ENCODE data around the gene PKD1. TPM values are rescaled to one million over a fixed set of nuclear protein-coding genes. Genes with fewer than 3 reads are reported as not detected.
"Not testable (repeated sequence)": the region's sequence is repeated elsewhere in the genome, so short reads cannot be mapped to it uniquely, and the experiment has no call there.

Gene PKD1
- total RNA-seq (ENCODE audit: unreplicated experiment), result 70.0 TPM
- long read RNA-seq, partial matches to known transcripts, result 1 of 4 reads
- long read RNA-seq, other reads (novel, unspliced or antisense), result 3 of 4 reads

DNA sequence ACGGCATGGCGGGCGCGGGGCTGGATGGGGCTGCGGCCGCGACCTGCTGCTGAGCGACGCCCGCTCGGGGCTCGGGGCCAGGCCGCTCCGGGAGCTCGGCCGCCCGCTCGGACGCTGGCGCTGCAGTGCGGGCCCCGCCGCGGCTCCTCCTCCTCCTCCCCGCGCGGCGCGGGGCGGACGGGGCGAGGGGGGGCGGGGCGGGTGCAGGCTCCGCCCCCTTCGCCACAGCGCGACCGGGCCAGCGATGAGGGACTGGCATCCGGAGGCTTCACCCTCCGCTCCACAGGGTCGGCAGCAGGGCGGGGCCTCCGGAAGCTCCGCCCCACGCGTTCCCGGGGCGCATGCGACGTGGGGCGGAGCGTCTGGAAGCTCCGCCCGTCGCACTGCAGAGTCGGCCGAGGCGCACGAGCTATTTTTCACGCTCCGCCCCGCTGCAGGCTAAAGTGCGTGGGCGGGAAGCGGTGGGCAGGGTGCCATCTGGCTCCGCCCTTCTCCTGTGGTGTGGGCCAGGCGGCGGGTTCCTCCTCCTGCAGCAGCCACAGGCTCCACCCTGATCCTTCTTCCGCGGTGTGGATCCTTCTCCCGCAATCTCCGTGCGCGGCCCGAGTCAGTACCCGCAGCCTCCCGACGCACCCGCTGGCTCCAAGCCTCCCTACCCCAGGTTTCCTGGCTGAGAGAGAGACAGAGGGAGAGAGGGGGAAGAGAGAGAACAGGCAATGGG lies at the start of gene PKD1:
Gene PKD1, minus strand, starts transcription at position 129 of the 721 bp plus-strand sequence. CDS start 209 bp downstream, outside the sequence.
- not testable (repeated sequence) for H3K36me3 Mint-ChIP-seq (ENCODE audit: low read depth, unreplicated experiment); H3K9me3 Mint-ChIP-seq (ENCODE audit: unreplicated experiment); H3K27me3 Mint-ChIP-seq (ENCODE audit: unreplicated experiment); H3K4me1 Mint-ChIP-seq (ENCODE audit: unreplicated experiment)
- DNase-seq (ENCODE audit: low spot score), result peak; percentile 100
- H3K27ac Mint-ChIP-seq (ENCODE audit: unreplicated experiment), result peak within 1 kb of the TSS; percentile 71
- H3K4me3 Mint-ChIP-seq (ENCODE audit: unreplicated experiment), result peak within 1 kb of the TSS; percentile 95

DNA sequence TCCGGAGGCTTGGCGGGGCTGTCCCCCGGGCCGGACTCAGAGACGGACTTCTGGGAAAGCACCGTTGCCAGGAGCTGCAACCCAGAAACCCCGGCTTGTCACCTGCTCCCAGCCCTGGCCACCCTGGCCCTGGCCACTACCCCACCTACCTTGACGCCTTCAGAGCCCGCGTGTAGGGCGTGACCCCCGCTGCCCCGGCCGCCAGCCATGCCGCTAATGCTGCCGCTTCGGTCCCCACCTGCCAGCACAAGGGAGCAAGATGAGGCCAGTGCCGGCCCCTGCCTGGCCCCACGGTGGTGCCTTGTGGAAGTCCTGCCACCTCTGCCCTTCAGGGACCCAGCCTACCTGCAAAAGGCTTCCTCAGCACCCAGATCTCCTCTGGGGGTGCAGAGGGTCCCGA lies 49.3 kb upstream of the PKD1 start:
- DNase-seq (ENCODE audit: low spot score), result no peak
- Mint-ChIP-seq H3K9me3 (ENCODE audit: unreplicated experiment) (no peaks in the 10 kb centered on the region), H3K27me3 (ENCODE audit: unreplicated experiment) (peaks cover 17% of the 10 kb centered on the region), H3K4me3 (ENCODE audit: unreplicated experiment) (no peak overlapping the region), H3K4me1 (ENCODE audit: unreplicated experiment) (no peaks in the 10 kb centered on the region), H3K36me3 (ENCODE audit: low read depth, unreplicated experiment) (peaks cover 5% of the 10 kb centered on the region), H3K27ac (ENCODE audit: unreplicated experiment) (no peak overlapping the region)
- TF ChIP-seq, protein P1, sequence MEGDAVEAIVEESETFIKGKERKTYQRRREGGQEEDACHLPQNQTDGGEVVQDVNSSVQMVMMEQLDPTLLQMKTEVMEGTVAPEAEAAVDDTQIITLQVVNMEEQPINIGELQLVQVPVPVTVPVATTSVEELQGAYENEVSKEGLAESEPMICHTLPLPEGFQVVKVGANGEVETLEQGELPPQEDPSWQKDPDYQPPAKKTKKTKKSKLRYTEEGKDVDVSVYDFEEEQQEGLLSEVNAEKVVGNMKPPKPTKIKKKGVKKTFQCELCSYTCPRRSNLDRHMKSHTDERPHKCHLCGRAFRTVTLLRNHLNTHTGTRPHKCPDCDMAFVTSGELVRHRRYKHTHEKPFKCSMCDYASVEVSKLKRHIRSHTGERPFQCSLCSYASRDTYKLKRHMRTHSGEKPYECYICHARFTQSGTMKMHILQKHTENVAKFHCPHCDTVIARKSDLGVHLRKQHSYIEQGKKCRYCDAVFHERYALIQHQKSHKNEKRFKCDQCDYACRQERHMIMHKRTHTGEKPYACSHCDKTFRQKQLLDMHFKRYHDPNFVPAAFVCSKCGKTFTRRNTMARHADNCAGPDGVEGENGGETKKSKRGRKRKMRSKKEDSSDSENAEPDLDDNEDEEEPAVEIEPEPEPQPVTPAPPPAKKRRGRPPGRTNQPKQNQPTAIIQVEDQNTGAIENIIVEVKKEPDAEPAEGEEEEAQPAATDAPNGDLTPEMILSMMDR (IDR thresholded peaks at IDR 0.05; ENCODE audit: unreplicated experiment), result no peak

DNA sequence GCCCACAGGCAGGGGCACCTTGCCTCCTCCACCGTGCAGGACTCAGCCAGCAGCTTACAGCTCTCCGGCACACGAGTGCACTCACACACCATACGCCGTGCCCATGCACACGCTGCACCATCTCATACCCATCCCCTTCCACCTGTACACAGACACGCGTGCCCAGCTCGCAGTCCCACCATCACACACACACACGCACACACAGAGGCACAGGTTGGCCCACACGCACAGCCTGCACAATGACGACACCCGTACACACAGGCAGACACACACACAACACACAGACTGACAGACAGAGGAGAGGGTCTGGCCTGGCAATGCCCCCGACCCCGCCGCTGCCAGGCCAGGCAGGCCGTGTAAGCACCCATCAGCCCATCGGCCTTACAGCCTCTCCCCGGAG lies 48.6 kb upstream of the PKD1 start:
- Mint-ChIP-seq H3K9me3 (ENCODE audit: unreplicated experiment) (no peaks in the 10 kb centered on the region), H3K27me3 (ENCODE audit: unreplicated experiment) (peaks cover 16% of the 10 kb centered on the region), H3K4me1 (ENCODE audit: unreplicated experiment) (no peaks in the 10 kb centered on the region), H3K36me3 (ENCODE audit: low read depth, unreplicated experiment) (peaks cover 5% of the 10 kb centered on the region), H3K27ac (ENCODE audit: unreplicated experiment) (no peak overlapping the region), H3K4me3 (ENCODE audit: unreplicated experiment) (no peak overlapping the region)
- TF ChIP-seq, protein P1 (IDR thresholded peaks at IDR 0.05; ENCODE audit: unreplicated experiment), result no peak
- no peak for DNase-seq (ENCODE audit: low spot score)

DNA sequence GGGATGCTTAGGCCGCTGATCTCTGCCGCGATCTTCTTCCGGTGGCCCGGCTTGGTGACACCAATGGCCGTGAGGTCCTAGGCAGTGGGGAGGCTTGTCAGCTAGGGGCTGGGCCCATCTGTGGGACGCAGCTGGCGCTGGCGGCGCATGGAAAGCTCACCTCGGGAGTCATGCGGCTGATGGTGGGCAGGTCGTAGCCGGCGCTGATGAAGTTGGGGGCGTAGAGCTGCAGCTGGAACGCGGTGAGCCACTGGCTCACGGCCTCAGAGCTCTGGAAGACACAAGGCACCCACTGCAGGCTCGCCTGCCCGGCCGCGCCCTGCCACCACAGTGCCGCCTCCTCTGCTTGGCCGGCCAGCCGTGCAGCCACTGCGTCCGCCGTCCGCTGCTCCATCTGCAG lies 48.0 kb upstream of the PKD1 start:
- H3K27ac Mint-ChIP-seq (ENCODE audit: unreplicated experiment), result no peak overlapping the region
- TF ChIP-seq, protein P1 (IDR thresholded peaks at IDR 0.05; ENCODE audit: unreplicated experiment), result no peak
- peaks cover 16% of the 10 kb centered on the region for H3K27me3 Mint-ChIP-seq (ENCODE audit: unreplicated experiment)
- peaks cover 5% of the 10 kb centered on the region for H3K36me3 Mint-ChIP-seq (ENCODE audit: low read depth, unreplicated experiment)
- no peak for DNase-seq (ENCODE audit: low spot score)
- no peaks in the 10 kb centered on the region for H3K9me3 Mint-ChIP-seq (ENCODE audit: unreplicated experiment)
- no peak overlapping the region for H3K4me3 Mint-ChIP-seq (ENCODE audit: unreplicated experiment)
- no peaks in the 10 kb centered on the region for H3K4me1 Mint-ChIP-seq (ENCODE audit: unreplicated experiment)

DNA sequence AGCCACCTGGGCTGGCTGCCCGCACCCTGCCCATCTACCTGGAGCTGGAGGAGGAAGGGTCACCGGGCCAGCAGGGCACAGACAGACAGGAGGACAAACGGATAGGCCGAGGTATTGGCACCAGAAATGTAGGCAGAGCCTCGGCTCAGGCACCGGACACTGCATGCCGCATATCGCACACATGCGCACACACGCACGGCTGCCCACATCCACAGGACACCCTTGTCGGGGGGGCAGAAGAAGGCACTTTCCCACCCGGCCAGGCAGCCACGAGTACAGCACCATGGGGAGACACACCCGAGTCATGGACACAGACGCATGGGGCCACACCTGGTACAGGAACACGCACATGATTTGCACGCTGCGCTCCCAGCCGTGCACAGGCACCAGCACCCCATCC lies 46.3 kb upstream of the PKD1 start:
- Mint-ChIP-seq H3K4me1 (ENCODE audit: unreplicated experiment) (no peaks in the 10 kb centered on the region), H3K27ac (ENCODE audit: unreplicated experiment) (no peak overlapping the region), H3K27me3 (ENCODE audit: unreplicated experiment) (peaks cover 20% of the 10 kb centered on the region), H3K9me3 (ENCODE audit: unreplicated experiment) (no peaks in the 10 kb centered on the region), H3K4me3 (ENCODE audit: unreplicated experiment) (peak overlapping the region; percentile 57), H3K36me3 (ENCODE audit: low read depth, unreplicated experiment) (peaks cover 10% of the 10 kb centered on the region)
- no peak for DNase-seq (ENCODE audit: low spot score)
- TF ChIP-seq, protein P1 (IDR thresholded peaks at IDR 0.05; ENCODE audit: unreplicated experiment), result no peak
